ENCODE measurements around the gene ZNF724.

ZNF724 gene

GRCh38 chr19:23203841-23204344, 46.3 kb downstream of the ZNF724 start:
- no peak for TF ChIP-seq CTCF (IDR thresholded peaks at IDR 0.05; ENCODE audit: insufficient read depth, low read length, poor library complexity, severe bottlenecking)
- Histone ChIP-seq H3K36me3 (ENCODE audit: control insufficient read depth, insufficient read depth, low read length) (no peaks in the 10 kb centered on the region), H3K27me3 (replicated peaks; ENCODE audit: control insufficient read depth, insufficient read depth, low read length) (no peaks in the 10 kb centered on the region), H3K4me3 (replicated peaks; ENCODE audit: low read depth, low read length) (no peak overlapping the region)
- DNase-seq (ENCODE audit: extremely low read depth, insufficient read length): no peak

GRCh38 chr19:23190341-23190740, 59.9 kb downstream of the ZNF724 start:
- TF ChIP-seq CTCF (IDR thresholded peaks at IDR 0.05; ENCODE audit: insufficient read depth, low read length, poor library complexity, severe bottlenecking): no peak
- Histone ChIP-seq H3K36me3 (ENCODE audit: control insufficient read depth, insufficient read depth, low read length) (no peaks in the 10 kb centered on the region), H3K27me3 (replicated peaks; ENCODE audit: control insufficient read depth, insufficient read depth, low read length) (no peaks in the 10 kb centered on the region), H3K4me3 (replicated peaks; ENCODE audit: low read depth, low read length) (no peak overlapping the region)
- DNase-seq (ENCODE audit: extremely low read depth, insufficient read length): no peak

- Histone ChIP-seq H3K27me3 (replicated peaks; ENCODE audit: control insufficient read depth, insufficient read depth, low read length) (no peaks in the 10 kb centered on the region), H3K36me3 (ENCODE audit: control insufficient read depth, insufficient read depth, low read length) (no peaks in the 10 kb centered on the region), H3K4me3 (replicated peaks; ENCODE audit: low read depth, low read length) (no peak overlapping the region)
- no peak for DNase-seq (ENCODE audit: extremely low read depth, insufficient read length)
- TF ChIP-seq CTCF (IDR thresholded peaks at IDR 0.05; ENCODE audit: insufficient read depth, low read length, poor library complexity, severe bottlenecking): no peak
Measured at GRCh38 chr19:23183251-23183650, 66.9 kb downstream of the ZNF724 start.
